Measurements from ENCODE around the gene GALNT12. TPM values are rescaled to one million over a fixed set of nuclear protein-coding genes. Genes with fewer than 3 reads are reported as not detected.

Gene GALNT12
- total and polyA plus RNA-seq, 4 donors, result 0.16 to 1.4 (median 0.25) TPM; not detected in 1

GRCh38 chr9:98875536-98875935 lies 68.1 kb downstream of the GALNT12 start:
- DNase-seq (ENCODE audit: low spot score), result no peak
- Histone ChIP-seq H3K4me1 (ENCODE audit: control insufficient read depth in 4 of 4, insufficient read depth in 4 of 4, low read length in 3 of 4) (peaks cover 0 to 2% (median 1%) of the 10 kb centered on the region in 4 donors), H3K9ac (ENCODE audit: low read depth in 1 of 2, low read length in 2 of 2) (no peak overlapping the region), H3K27ac (ENCODE audit: low read depth in 1 of 2, low read length in 2 of 2) (no peak overlapping the region), H3K36me3 (ENCODE audit: control insufficient read depth in 4 of 4, insufficient read depth in 3 of 4, low read depth in 1 of 4, low read length in 3 of 4) (no peaks in the 10 kb centered on the region), H3K4me3 (ENCODE audit: low read depth in 1 of 3, low read length in 3 of 3) (no peak overlapping the region), H3K27me3 (ENCODE audit: control insufficient read depth in 4 of 4, insufficient read depth in 4 of 4, low read length in 3 of 4) (no peaks in the 10 kb centered on the region), H3K9me3 (ENCODE audit: control insufficient read depth in 4 of 4, low read length in 3 of 4) (no peaks in the 10 kb centered on the region)
- 88% methylated on average over 5 of the region's 5 CpGs for WGBS
- TF ChIP-seq HNF4A (conservative IDR thresholded peaks at IDR 0.05), result no peak
- no peak for TF ChIP-seq CTCF (IDR thresholded peaks at IDR 0.05; ENCODE audit: low read depth, low read length, missing input control)
- TF ChIP-seq SP1 (IDR thresholded peaks at IDR 0.05), result no peak

- Histone ChIP-seq H3K4me1 (ENCODE audit: control insufficient read depth in 4 of 4, insufficient read depth in 4 of 4, low read length in 3 of 4) (peaks cover 0 to 2% (median 1%) of the 10 kb centered on the region in 4 donors), H3K27ac (ENCODE audit: low read depth in 1 of 2, low read length in 2 of 2) (no peak overlapping the region), H3K4me3 (ENCODE audit: low read depth in 1 of 3, low read length in 3 of 3) (no peak overlapping the region), H3K9me3 (ENCODE audit: control insufficient read depth in 4 of 4, low read length in 3 of 4) (no peaks in the 10 kb centered on the region), H3K36me3 (ENCODE audit: control insufficient read depth in 4 of 4, insufficient read depth in 3 of 4, low read depth in 1 of 4, low read length in 3 of 4) (no peaks in the 10 kb centered on the region), H3K9ac (ENCODE audit: low read depth in 1 of 2, low read length in 2 of 2) (no peak overlapping the region), H3K27me3 (ENCODE audit: control insufficient read depth in 4 of 4, insufficient read depth in 4 of 4, low read length in 3 of 4) (peaks cover 0 to 2% (median 0%) of the 10 kb centered on the region in 4 donors)
- 82% methylated on average over 6 of the region's 6 CpGs for WGBS
- no peak for DNase-seq (ENCODE audit: low spot score)
- no peak for TF ChIP-seq GABPA (IDR thresholded peaks at IDR 0.05 in 1 of 2, conservative IDR thresholded peaks at IDR 0.05 in 1 of 2)
- TF ChIP-seq YY1 (IDR thresholded peaks at IDR 0.05), result no peak
- TF ChIP-seq JUND (IDR thresholded peaks at IDR 0.05), result no peak
- no peak for TF ChIP-seq NR2F2 (IDR thresholded peaks at IDR 0.05)
- TF ChIP-seq HNF4G (IDR thresholded peaks at IDR 0.05), result no peak
- TF ChIP-seq ATF3 (IDR thresholded peaks at IDR 0.05), result no peak
- no peak for TF ChIP-seq TAF1 (conservative IDR thresholded peaks at IDR 0.05)
- no peak for TF ChIP-seq FOXA2 (IDR thresholded peaks at IDR 0.05)
- no peak for TF ChIP-seq MAX (IDR thresholded peaks at IDR 0.05)
- no peak for TF ChIP-seq CTCF (IDR thresholded peaks at IDR 0.05; ENCODE audit: low read depth, low read length, missing input control)
- no peak for TF ChIP-seq FOXA1 (IDR thresholded peaks at IDR 0.05)
- no peak for TF ChIP-seq EGR1 (IDR thresholded peaks at IDR 0.05; ENCODE audit: low read depth in 2 of 2)
- TF ChIP-seq REST (IDR thresholded peaks at IDR 0.05), result no peak
- no peak for TF ChIP-seq RXRA (IDR thresholded peaks at IDR 0.05)
- TF ChIP-seq HNF4A (conservative IDR thresholded peaks at IDR 0.05), result no peak
- TF ChIP-seq RAD21 (IDR thresholded peaks at IDR 0.05), result no peak
- TF ChIP-seq ZBTB33 (IDR thresholded peaks at IDR 0.05), result no peak
These were observed 69.8 kb downstream of the GALNT12 start for GRCh38 chr9:98877311-98877710.
